H9 (cell line): ENCODE measurements around the gene SPINT3. TPM values are rescaled to one million over a fixed set of nuclear protein-coding genes. Genes with fewer than 3 reads are reported as not detected.

Source experiments
- DNase-seq: peaks from one replicate; pipeline ENCODE4 v3.0.0-alpha.2; 2017
- H2AFZ ChIP-seq: one replicate; pipeline ENCODE4 v1.6.1; 2013; ENCODE audit warnings: mild to moderate bottlenecking, low read length, control low read depth, moderate library complexity
- H2AK5ac ChIP-seq: 2 replicates; pipeline ENCODE4 v1.6.1; 2013; ENCODE audit warnings: low read length, control low read depth, mixed read lengths; ENCODE audit not compliant: insufficient read length
- H2BK120ac ChIP-seq: one replicate; pipeline ENCODE4 v1.6.1; 2013; ENCODE audit warnings: low read depth, mild to moderate bottlenecking, low read length, control low read depth, inconsistent platforms; ENCODE audit not compliant: poor library complexity, severe bottlenecking
- H2BK12ac ChIP-seq: 2 replicates; pipeline ENCODE4 v1.6.1; 2013; ENCODE audit warnings: low read length, control low read depth, mixed read lengths, low read depth; ENCODE audit not compliant: insufficient read length
- H2BK15ac ChIP-seq: 2 replicates; pipeline ENCODE4 v1.6.1; 2013; ENCODE audit warnings: low read depth, low read length, control low read depth
- H2BK20ac ChIP-seq: one replicate; pipeline ENCODE4 v1.6.1; 2013; ENCODE audit warnings: low read depth, mild to moderate bottlenecking, low read length, control low read depth, inconsistent platforms; ENCODE audit not compliant: poor library complexity, severe bottlenecking
- H2BK5ac ChIP-seq: 2 replicates; pipeline ENCODE4 v1.6.1; 2013; ENCODE audit warnings: low read length, control low read depth, mixed read lengths; ENCODE audit not compliant: insufficient read length
- H3K14ac ChIP-seq: 2 replicates; pipeline ENCODE4 v1.6.1; 2013; ENCODE audit warnings: low read length, control low read depth; ENCODE audit not compliant: insufficient read depth
- H3K18ac ChIP-seq: 2 replicates; pipeline ENCODE4 v1.6.1; 2013; ENCODE audit warnings: low read depth, mild to moderate bottlenecking, mixed read lengths, low read length, control low read depth; ENCODE audit not compliant: insufficient read length
- H3K23ac ChIP-seq: 2 replicates; pipeline ENCODE4 v1.6.1; 2013; ENCODE audit warnings: low read length, control low read depth, mixed read lengths, low read depth; ENCODE audit not compliant: insufficient read length
- H3K23me2 ChIP-seq: 2 replicates; pipeline ENCODE4 v1.6.1; 2013; ENCODE audit warnings: low read depth, mild to moderate bottlenecking, mixed read lengths, low read length, control low read depth; ENCODE audit not compliant: insufficient read length, poor library complexity, severe bottlenecking
- H3K27ac ChIP-seq: 2 replicates; pipeline ENCODE4 v1.5.1; 2013; ENCODE audit warnings: low read length, control low read depth, mixed read lengths, low read depth; ENCODE audit not compliant: insufficient read length
- H3K27me3 ChIP-seq: 2 replicates; pipeline ENCODE4 v1.6.1; 2013; ENCODE audit warnings: low read length, control low read depth, inconsistent platforms; ENCODE audit not compliant: insufficient read depth
- H3K4ac ChIP-seq: 2 replicates; pipeline ENCODE4 v1.6.1; 2013; ENCODE audit warnings: low read depth, mild to moderate bottlenecking, control low read depth, inconsistent platforms, low read length, moderate library complexity
- H3K4me1 ChIP-seq: 2 replicates; pipeline ENCODE4 v1.6.1; 2013; ENCODE audit warnings: low read length, control low read depth, inconsistent platforms; ENCODE audit not compliant: insufficient read depth
- H3K4me2 ChIP-seq: 2 replicates; pipeline ENCODE4 v1.6.1; 2013; ENCODE audit warnings: low read length, control low read depth, mixed read lengths; ENCODE audit not compliant: insufficient read length, insufficient read depth
- H3K56ac ChIP-seq: 2 replicates; pipeline ENCODE4 v1.6.1; 2013; ENCODE audit warnings: low read depth, mild to moderate bottlenecking, mixed read lengths, low read length, control low read depth; ENCODE audit not compliant: insufficient read length
- H3K79me1 ChIP-seq: 2 replicates; pipeline ENCODE4 v1.6.1; 2013; ENCODE audit warnings: low read depth, mild to moderate bottlenecking, moderate library complexity, low read length, control low read depth, inconsistent platforms; ENCODE audit not compliant: insufficient read depth, poor library complexity, severe bottlenecking
- H3K79me2 ChIP-seq: 2 replicates; pipeline ENCODE4 v1.6.1; 2013; ENCODE audit warnings: low read length, control low read depth, inconsistent platforms; ENCODE audit not compliant: insufficient read depth
- H3K9ac ChIP-seq: 2 replicates; pipeline ENCODE4 v1.6.1; 2013; ENCODE audit warnings: low read length, control low read depth, mixed read lengths; ENCODE audit not compliant: insufficient read length; ENCODE audit errors: extremely low read depth
- H3K9me3 ChIP-seq: one replicate; pipeline ENCODE4 v1.6.1; 2013; ENCODE audit warnings: low read depth, low read length, inconsistent platforms; ENCODE audit not compliant: control insufficient read depth
- H3T11ph ChIP-seq: one replicate; pipeline ENCODE4 v1.6.1; 2013; ENCODE audit warnings: mild to moderate bottlenecking, low read length, control low read depth, inconsistent platforms
- H4K20me1 ChIP-seq: one replicate; pipeline ENCODE4 v1.6.1; 2013; ENCODE audit not compliant: control insufficient read depth, insufficient read length, insufficient read depth
- H4K5ac ChIP-seq: 2 replicates; pipeline ENCODE4 v1.6.1; 2013; ENCODE audit warnings: low read depth, mild to moderate bottlenecking, mixed read lengths, low read length, control low read depth; ENCODE audit not compliant: insufficient read length
- H4K8ac ChIP-seq: replicated peaks from 2 replicates; pipeline ENCODE4 v1.6.1; 2013; ENCODE audit warnings: low read length, control low read depth, mixed read lengths, low read depth; ENCODE audit not compliant: insufficient read length
- H4K91ac ChIP-seq: 2 replicates; pipeline ENCODE4 v1.6.1; 2013; ENCODE audit warnings: low read depth, mild to moderate bottlenecking, moderate library complexity, mixed read lengths, low read length, control low read depth; ENCODE audit not compliant: insufficient read length
- H3K27ac Mint-ChIP-seq, 3 experiments: 2 replicates in 2 of 3; 3 replicates in 1 of 3; pipeline ENCODE4 v1.8.0; 2020 to 2021; ENCODE audit warnings: mixed read lengths in 3 of 3, mild to moderate bottlenecking in 1 of 3, moderate library complexity in 1 of 3
- H3K27me3 Mint-ChIP-seq: 2 replicates; pipeline ENCODE4 v1.8.0; 2021; ENCODE audit warnings: low read depth, mild to moderate bottlenecking, moderate library complexity, mixed read lengths
- H3K36me3 Mint-ChIP-seq, 3 experiments: 2 replicates in 2 of 3; 3 replicates in 1 of 3; pipeline ENCODE4 v1.8.0; 2020 to 2021; ENCODE audit warnings: low read depth in 3 of 3, mixed read lengths in 3 of 3; ENCODE audit not compliant: insufficient read depth in 1 of 3
- H3K4me1 Mint-ChIP-seq, 2 experiments: 2 replicates each; pipeline ENCODE4 v1.8.0; 2020; ENCODE audit warnings: mixed read lengths in 2 of 2
- H3K4me3 Mint-ChIP-seq, 2 experiments: 2 replicates in 1 of 2; 3 replicates in 1 of 2; pipeline ENCODE4 v1.8.0; 2020 to 2021; ENCODE audit warnings: mild to moderate bottlenecking in 2 of 2, mixed read lengths in 2 of 2, moderate library complexity in 1 of 2
- H3K9me3 Mint-ChIP-seq, 2 experiments: 2 replicates in 1 of 2; 3 replicates in 1 of 2; pipeline ENCODE4 v1.8.0; 2020; ENCODE audit warnings: mild to moderate bottlenecking in 2 of 2, mixed read lengths in 2 of 2, moderate library complexity in 1 of 2
- WGBS: extraction: QIAGEN DNeasy Blood & Tissue Kit; methylation state at CpG from one replicate; pipeline ENCODE4 v1.1.7; 2013; ENCODE audit warnings: missing lambda C conversion rate, low lambda C conversion rate, mixed read lengths; ENCODE audit not compliant: insufficient read length; ENCODE audit errors: extremely low coverage; 5-methylcytosine and 5-hydroxymethylcytosine counted together
- total RNA-seq: library from RNA; stranded (reverse); gene quantifications from 2 replicates; pipeline ENCODE4 v1.2.1, GENCODE V29; 2021
- TF ChIP-seq, protein P1 (sequence below): fragments of 200-600 bp; sonication (generic); conservative IDR thresholded peaks from 3 replicates; pipeline ENCODE4 v1.8.0; 2021; ENCODE audit warnings: antibody characterized with exemption, mild to moderate bottlenecking

Gene SPINT3
- total RNA-seq, 1 experiment from 2014 or later: not detected

DNA sequence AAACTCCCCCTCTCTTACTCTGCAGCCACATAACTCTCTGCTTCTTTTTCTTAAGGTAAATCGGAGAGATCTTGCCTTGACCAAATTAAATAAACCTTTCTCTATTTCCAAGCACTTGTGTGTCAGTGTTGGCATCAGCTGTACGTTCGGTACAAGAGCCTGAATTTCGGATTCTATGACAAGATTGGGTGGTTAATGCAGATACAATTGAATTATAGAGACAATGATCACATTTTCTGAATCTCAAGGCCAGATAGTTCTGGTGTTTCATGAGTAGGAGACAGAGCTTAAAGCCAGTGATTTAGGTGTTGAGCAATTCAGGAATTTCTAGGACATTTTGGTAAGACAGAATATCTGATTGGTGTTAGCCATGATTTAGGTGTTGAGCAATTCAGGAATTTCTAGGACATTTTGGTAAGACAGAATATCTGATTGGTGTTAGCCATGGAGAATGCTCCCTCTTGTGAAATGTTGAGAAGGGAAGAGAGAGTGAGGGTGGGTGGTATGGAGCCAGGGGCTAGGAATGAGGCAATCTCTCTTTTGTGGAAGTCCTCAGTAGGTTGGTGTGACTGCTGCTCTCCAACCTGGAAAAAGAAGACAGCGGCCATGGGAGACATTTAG is 5.1 kb downstream of the SPINT3 start:
- Mint-ChIP-seq H3K36me3 (no peaks in the 10 kb centered on the region), H3K4me1 (peaks cover 2% of the 10 kb centered on the region in 2 experiments; a peak in 1 of 4 replicates), H3K27me3 (no peaks in the 10 kb centered on the region; the same call in none of the 2 replicates), H3K27ac (no peak overlapping the region), H3K9me3 (no peaks in the 10 kb centered on the region), H3K4me3 (no peak overlapping the region)
- Histone ChIP-seq H3K4ac (no peak overlapping the region), H2AFZ (no peak overlapping the region), H3K79me2 (no peaks in the 10 kb centered on the region), H2BK5ac (no peak overlapping the region), H4K20me1 (no peaks in the 10 kb centered on the region), H2BK15ac (no peak overlapping the region), H3K27me3 (no peaks in the 10 kb centered on the region), H4K5ac (no peak overlapping the region), H3K79me1 (no peaks in the 10 kb centered on the region), H3K23me2 (no peaks in the 10 kb centered on the region), H3K23ac (no peak overlapping the region), H3K14ac (no peak overlapping the region), H2AK5ac (no peak overlapping the region), H4K91ac (no peak overlapping the region), H4K8ac (no peak overlapping the region), H2BK20ac (no peak overlapping the region), H3T11ph (no peak overlapping the region), H3K4me1 (no peaks in the 10 kb centered on the region), H2BK12ac (no peak overlapping the region), H3K4me2 (no peak overlapping the region), H3K18ac (no peak overlapping the region), H2BK120ac (no peak overlapping the region), H3K9me3 (no peaks in the 10 kb centered on the region), H3K56ac (no peak overlapping the region), H3K9ac (no peak overlapping the region), H3K27ac (no peak overlapping the region)
- no CpG with 5 or more reads among the region's 5 CpGs for WGBS
- TF ChIP-seq, protein P1, sequence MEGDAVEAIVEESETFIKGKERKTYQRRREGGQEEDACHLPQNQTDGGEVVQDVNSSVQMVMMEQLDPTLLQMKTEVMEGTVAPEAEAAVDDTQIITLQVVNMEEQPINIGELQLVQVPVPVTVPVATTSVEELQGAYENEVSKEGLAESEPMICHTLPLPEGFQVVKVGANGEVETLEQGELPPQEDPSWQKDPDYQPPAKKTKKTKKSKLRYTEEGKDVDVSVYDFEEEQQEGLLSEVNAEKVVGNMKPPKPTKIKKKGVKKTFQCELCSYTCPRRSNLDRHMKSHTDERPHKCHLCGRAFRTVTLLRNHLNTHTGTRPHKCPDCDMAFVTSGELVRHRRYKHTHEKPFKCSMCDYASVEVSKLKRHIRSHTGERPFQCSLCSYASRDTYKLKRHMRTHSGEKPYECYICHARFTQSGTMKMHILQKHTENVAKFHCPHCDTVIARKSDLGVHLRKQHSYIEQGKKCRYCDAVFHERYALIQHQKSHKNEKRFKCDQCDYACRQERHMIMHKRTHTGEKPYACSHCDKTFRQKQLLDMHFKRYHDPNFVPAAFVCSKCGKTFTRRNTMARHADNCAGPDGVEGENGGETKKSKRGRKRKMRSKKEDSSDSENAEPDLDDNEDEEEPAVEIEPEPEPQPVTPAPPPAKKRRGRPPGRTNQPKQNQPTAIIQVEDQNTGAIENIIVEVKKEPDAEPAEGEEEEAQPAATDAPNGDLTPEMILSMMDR: no peak
- DNase-seq: no peak
